Measurements from ENCODE around the gene DDX24. TPM values are rescaled to one million over a fixed set of nuclear protein-coding genes. Genes with fewer than 3 reads are reported as not detected.

The DDX24 gene
- total and polyA plus RNA-seq, 9 of the 15 experiments (the other 6 are each of a cell fraction or from before 2014, with no cell fraction given): 82.4 to 175 (median 122) TPM

DNA sequence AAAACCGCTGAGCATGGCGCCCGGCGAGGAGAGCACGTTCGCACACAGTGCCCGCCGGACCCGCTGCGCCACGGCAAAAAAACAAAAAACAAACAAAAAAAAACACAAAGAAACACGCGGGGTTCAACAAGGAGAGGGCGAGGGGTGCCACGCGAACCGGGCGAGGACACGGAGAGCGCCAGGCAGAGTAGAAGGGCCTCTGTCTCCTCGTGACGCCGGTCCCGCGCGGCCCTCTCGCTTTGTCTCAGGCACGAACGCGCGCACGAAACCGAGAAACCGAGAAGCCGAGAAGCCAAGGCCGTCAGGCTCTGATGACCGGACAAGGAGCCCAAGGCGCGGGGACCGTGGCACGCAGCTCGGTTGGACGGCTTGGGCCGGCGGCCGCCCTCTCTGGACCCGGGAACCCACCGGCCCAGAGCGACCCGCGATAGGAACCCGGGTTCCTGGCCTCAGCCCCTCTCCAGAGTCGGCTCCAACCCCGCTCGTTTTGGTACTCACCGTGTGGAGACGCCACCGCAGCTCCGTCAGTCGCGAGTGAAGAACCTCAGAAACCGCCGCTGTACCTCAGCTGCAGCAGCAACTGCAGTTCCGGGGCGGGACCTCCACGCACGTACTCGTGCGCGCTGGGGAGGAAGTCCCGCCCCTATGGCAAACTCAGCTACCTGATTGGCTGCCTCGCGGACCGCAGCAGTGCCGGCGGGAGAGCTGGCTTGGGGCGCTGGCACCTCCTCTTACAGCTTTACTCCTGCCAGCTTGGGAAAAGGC lies at the start of gene DDX24, which contains the start of gene IFI27L1 (continued):
- TF ChIP-seq, protein P1, sequence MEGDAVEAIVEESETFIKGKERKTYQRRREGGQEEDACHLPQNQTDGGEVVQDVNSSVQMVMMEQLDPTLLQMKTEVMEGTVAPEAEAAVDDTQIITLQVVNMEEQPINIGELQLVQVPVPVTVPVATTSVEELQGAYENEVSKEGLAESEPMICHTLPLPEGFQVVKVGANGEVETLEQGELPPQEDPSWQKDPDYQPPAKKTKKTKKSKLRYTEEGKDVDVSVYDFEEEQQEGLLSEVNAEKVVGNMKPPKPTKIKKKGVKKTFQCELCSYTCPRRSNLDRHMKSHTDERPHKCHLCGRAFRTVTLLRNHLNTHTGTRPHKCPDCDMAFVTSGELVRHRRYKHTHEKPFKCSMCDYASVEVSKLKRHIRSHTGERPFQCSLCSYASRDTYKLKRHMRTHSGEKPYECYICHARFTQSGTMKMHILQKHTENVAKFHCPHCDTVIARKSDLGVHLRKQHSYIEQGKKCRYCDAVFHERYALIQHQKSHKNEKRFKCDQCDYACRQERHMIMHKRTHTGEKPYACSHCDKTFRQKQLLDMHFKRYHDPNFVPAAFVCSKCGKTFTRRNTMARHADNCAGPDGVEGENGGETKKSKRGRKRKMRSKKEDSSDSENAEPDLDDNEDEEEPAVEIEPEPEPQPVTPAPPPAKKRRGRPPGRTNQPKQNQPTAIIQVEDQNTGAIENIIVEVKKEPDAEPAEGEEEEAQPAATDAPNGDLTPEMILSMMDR (IDR thresholded peaks at IDR 0.05 in 2 of 3, conservative IDR thresholded peaks at IDR 0.05 in 1 of 3; ENCODE audit: insufficient read depth in 2 of 3, low read depth in 1 of 3, low read length in 3 of 3): no peak
- TF ChIP-seq, protein P2, sequence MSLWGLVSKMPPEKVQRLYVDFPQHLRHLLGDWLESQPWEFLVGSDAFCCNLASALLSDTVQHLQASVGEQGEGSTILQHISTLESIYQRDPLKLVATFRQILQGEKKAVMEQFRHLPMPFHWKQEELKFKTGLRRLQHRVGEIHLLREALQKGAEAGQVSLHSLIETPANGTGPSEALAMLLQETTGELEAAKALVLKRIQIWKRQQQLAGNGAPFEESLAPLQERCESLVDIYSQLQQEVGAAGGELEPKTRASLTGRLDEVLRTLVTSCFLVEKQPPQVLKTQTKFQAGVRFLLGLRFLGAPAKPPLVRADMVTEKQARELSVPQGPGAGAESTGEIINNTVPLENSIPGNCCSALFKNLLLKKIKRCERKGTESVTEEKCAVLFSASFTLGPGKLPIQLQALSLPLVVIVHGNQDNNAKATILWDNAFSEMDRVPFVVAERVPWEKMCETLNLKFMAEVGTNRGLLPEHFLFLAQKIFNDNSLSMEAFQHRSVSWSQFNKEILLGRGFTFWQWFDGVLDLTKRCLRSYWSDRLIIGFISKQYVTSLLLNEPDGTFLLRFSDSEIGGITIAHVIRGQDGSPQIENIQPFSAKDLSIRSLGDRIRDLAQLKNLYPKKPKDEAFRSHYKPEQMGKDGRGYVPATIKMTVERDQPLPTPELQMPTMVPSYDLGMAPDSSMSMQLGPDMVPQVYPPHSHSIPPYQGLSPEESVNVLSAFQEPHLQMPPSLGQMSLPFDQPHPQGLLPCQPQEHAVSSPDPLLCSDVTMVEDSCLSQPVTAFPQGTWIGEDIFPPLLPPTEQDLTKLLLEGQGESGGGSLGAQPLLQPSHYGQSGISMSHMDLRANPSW (CRISPR knock-in tag; IDR thresholded peaks at IDR 0.05): no peak
- TF ChIP-seq HNRNPK (IDR thresholded peaks at IDR 0.05; ENCODE audit: low read depth, low read length, poor library complexity, severe bottlenecking) (no peak), MCM7 (IDR thresholded peaks at IDR 0.05) (no peak), JUND (IDR thresholded peaks at IDR 0.05; ENCODE audit: borderline replicate concordance, low read depth, low read length) (no peak), JUND (tag; IDR thresholded peaks at IDR 0.05; ENCODE audit: borderline replicate concordance, low read depth, low read length) (no peak), KLF6 (CRISPR knock-in tag; IDR thresholded peaks at IDR 0.05; ENCODE audit: borderline replicate concordance) (no peak), TEAD2 (tag; IDR thresholded peaks at IDR 0.05) (no peak), ZNF134 (CRISPR knock-in tag; conservative IDR thresholded peaks at IDR 0.05) (no peak), NCOA4 (IDR thresholded peaks at IDR 0.05; ENCODE audit: partially characterized antibody) (no peak), KDM5B (IDR thresholded peaks at IDR 0.05; ENCODE audit: insufficient replicate concordance, low read depth, low read length) (peak; percentile 91), ZFP30 (CRISPR knock-in tag; IDR thresholded peaks at IDR 0.05; ENCODE audit: borderline replicate concordance) (no peak), FOSL1 (tag; conservative IDR thresholded peaks at IDR 0.05) (no peak), MECOM (CRISPR knock-in tag; IDR thresholded peaks at IDR 0.05) (no peak)
- TF ChIP-seq, protein P3, sequence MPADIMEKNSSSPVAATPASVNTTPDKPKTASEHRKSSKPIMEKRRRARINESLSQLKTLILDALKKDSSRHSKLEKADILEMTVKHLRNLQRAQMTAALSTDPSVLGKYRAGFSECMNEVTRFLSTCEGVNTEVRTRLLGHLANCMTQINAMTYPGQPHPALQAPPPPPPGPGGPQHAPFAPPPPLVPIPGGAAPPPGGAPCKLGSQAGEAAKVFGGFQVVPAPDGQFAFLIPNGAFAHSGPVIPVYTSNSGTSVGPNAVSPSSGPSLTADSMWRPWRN (IDR thresholded peaks at IDR 0.05; ENCODE audit: low read depth): no peak
- TF ChIP-seq, protein P4, sequence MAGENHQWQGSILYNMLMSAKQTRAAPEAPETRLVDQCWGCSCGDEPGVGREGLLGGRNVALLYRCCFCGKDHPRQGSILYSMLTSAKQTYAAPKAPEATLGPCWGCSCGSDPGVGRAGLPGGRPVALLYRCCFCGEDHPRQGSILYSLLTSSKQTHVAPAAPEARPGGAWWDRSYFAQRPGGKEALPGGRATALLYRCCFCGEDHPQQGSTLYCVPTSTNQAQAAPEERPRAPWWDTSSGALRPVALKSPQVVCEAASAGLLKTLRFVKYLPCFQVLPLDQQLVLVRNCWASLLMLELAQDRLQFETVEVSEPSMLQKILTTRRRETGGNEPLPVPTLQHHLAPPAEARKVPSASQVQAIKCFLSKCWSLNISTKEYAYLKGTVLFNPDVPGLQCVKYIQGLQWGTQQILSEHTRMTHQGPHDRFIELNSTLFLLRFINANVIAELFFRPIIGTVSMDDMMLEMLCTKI (IDR thresholded peaks at IDR 0.05; ENCODE audit: partially characterized antibody): no peak
- TF ChIP-seq, protein P5, sequence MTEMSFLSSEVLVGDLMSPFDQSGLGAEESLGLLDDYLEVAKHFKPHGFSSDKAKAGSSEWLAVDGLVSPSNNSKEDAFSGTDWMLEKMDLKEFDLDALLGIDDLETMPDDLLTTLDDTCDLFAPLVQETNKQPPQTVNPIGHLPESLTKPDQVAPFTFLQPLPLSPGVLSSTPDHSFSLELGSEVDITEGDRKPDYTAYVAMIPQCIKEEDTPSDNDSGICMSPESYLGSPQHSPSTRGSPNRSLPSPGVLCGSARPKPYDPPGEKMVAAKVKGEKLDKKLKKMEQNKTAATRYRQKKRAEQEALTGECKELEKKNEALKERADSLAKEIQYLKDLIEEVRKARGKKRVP (CRISPR knock-in tag; IDR thresholded peaks at IDR 0.05): no peak
